AG04449 (cell line): ENCODE measurements around the gene TEAD1.

Source experiments
- CTCF ChIA-PET: fragments of 350-600 bp; formaldehyde crosslinking; extraction: SDS; loops from one replicate; lab custom pipeline; 2021; ENCODE audit warnings: antibody characterized with exemption; lab: Yijun Ruan, JAX
- POLR2A ChIA-PET: fragments of 400-600, 350-600 bp; formaldehyde crosslinking; extraction: SDS; loops from one replicate; lab custom pipeline; 2020; ENCODE audit warnings: antibody characterized with exemption, inconsistent platforms; lab: Yijun Ruan, JAX
- DNase-seq: peaks from one replicate; pipeline ENCODE4 v3.0.0-alpha.2; 2010; ENCODE audit warnings: low read depth, low spot score
- H3K4me3 ChIP-seq: 2 replicates; pipeline ENCODE4 v1.5.1; 2011; ENCODE audit warnings: low read depth, mild to moderate bottlenecking, control low read depth, low read length
- TF ChIP-seq, protein P1 (sequence below): IDR thresholded peaks from one replicate; pipeline ENCODE4 v1.5.1; 2011; ENCODE audit warnings: mild to moderate bottlenecking, moderate library complexity, low read length, control low read depth, inconsistent platforms; ENCODE audit not compliant: insufficient read depth; ENCODE audit errors: missing control alignments

The TEAD1 gene

DNA sequence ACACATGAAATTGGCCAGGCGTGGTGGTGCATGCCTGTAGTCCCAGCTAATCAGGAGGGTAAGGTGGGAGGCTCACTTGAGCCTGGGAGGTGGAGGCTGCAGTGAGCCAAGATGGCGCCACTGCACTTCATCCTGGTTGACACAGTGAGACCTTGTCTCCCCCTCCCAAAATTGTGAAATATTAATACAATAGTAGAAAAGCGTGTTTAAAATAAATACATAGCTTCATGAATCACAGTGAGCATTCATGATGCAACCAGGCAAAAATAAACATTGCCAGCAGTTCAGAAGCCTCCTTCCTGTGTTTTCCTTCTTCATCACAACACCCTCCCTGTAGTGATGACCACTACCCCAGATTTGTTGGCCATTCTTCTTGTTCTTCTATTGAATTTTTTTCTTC lies 4.3 kb upstream of the TEAD1 start:
- POLR2A ChIA-PET = no interaction called here
- no peak overlapping the region for H3K4me3 ChIP-seq
- CTCF ChIA-PET = interaction anchor here (0.7 to 1.5 kb wide), 4 partner anchors 16 to 339 kb away, joined by 3 to 4 read pairs (median 4); no protein-coding TSS in a partner anchor
- TF ChIP-seq, protein P1, sequence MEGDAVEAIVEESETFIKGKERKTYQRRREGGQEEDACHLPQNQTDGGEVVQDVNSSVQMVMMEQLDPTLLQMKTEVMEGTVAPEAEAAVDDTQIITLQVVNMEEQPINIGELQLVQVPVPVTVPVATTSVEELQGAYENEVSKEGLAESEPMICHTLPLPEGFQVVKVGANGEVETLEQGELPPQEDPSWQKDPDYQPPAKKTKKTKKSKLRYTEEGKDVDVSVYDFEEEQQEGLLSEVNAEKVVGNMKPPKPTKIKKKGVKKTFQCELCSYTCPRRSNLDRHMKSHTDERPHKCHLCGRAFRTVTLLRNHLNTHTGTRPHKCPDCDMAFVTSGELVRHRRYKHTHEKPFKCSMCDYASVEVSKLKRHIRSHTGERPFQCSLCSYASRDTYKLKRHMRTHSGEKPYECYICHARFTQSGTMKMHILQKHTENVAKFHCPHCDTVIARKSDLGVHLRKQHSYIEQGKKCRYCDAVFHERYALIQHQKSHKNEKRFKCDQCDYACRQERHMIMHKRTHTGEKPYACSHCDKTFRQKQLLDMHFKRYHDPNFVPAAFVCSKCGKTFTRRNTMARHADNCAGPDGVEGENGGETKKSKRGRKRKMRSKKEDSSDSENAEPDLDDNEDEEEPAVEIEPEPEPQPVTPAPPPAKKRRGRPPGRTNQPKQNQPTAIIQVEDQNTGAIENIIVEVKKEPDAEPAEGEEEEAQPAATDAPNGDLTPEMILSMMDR = no peak
- DNase-seq = no peak

DNA sequence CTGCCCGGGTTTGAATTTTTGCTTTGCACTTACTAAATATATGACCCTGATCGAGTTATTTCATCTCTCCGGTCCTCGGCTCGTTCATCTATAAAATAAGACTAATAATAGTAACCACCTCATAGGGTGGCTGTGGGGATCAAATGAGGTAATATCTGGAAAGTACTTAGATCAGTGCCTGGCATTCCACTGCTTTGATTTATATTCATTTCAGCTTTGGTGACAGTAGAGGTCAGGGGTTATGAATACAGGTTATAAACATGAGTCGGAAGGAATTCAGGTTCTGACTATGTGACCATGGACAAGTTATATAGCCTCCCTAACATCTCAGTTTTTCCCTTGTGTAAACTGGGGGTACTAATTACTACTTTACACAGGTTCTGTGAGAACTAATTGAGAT lies 2.9 kb upstream of the TEAD1 start:
- ChIA-PET CTCF (interaction anchor here (2.0 kb wide), 1 partner anchor 340 kb away, joined by 6 read pairs; no protein-coding TSS in a partner anchor), POLR2A (no interaction called here)
- no peak overlapping the region for H3K4me3 ChIP-seq
- TF ChIP-seq, protein P1 = no peak
- no peak for DNase-seq

DNA sequence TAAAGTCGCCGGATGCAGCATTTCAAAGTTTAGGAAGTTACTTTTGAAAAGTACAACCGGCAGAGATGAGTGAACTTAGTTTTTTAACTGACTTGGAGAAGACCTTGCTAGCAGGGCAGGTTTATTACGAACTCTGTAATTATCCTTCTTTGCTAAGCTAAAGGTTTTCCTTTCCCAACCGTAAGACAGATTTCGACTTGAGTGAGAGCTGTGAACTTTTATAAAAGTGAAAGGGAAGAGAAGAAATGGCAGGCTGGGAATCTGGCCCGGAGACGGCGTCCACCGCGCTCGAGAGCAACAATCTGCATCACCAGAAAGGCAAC lies 659 bp upstream of the TEAD1 start:
- ChIA-PET CTCF (interaction anchor here (1.0 to 1.3 kb wide), 3 partner anchors 161 to 385 kb away, joined by 3 to 5 read pairs (median 3); no protein-coding TSS in a partner anchor), POLR2A (interaction anchor here (0.6 to 0.9 kb wide), 4 partner anchors 96 to 241 kb away, joined by 3 to 5 read pairs (median 3); no protein-coding TSS in a partner anchor)
- TF ChIP-seq, protein P1 = no peak
- H3K4me3 ChIP-seq = peak overlapping the region; percentile 76
- no peak for DNase-seq

DNA sequence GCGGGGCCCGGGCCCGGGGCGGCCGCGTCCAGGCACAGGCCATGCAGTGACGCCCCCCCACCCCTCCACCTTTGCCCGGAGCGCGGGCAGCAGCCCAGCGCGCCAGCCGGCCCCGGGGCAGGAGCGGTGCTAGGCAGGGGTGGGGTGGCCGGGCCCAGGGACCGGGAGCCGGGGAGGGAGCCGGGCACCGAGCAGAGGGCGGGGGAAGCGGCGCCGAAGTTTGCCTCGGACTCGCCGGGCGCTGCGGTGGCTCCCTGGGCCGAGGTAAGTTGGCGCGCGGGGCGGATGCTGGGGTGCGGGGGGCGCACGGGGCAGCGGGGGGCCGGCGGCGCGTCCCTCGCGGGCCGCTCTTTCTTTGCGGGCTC lies 332 bp downstream of the TEAD1 start:
- ChIA-PET POLR2A (no interaction called here), CTCF (no interaction called here)
- TF ChIP-seq, protein P1 = no peak

DNA sequence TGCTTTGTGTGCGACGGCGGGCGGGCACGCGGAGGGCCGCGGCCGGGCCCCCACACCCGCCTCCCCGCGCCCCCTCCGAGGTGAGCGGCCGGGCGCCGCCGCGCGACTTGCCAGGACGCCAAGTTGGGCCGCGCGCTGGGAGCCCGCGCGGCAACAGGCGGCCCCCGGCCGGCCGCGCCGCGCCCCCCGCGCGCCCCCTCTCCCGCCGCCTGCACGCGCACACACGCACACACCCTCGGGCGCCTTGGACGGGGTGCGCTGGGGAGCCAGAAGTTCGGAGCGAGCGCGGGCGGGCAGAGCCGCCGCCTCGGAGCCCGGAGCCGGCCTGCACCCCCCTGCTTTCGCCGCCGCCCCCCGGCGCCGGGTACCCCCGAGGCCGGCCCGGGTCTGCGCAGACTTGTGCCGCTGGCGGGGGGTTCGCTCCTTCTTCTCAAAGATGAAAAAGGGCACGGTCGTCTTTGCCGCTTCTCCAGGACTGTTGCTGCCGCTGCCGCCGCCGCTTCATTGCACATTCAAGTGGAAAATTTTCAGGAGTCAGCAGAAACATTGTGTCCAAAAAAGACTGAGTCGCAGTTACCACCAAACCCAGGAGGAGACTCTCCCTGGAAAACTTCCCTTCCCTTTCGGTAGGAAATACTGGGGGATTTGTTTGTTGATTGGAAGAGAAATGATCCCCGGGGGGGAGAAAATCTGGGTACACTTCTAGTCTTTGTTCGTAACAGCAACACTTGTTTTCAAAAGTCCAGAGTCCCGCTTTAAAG lies 895 bp downstream of the TEAD1 start:
- ChIA-PET POLR2A (no interaction called here), CTCF (no interaction called here)
- TF ChIP-seq, protein P1 = no peak
- peak overlapping the region; percentile 76 for H3K4me3 ChIP-seq
- no peak for DNase-seq

More for the DNA sequence above, 332 bp downstream of the TEAD1 start:
- peak overlapping the region; percentile 76 for H3K4me3 ChIP-seq
- no peak for DNase-seq

DNA sequence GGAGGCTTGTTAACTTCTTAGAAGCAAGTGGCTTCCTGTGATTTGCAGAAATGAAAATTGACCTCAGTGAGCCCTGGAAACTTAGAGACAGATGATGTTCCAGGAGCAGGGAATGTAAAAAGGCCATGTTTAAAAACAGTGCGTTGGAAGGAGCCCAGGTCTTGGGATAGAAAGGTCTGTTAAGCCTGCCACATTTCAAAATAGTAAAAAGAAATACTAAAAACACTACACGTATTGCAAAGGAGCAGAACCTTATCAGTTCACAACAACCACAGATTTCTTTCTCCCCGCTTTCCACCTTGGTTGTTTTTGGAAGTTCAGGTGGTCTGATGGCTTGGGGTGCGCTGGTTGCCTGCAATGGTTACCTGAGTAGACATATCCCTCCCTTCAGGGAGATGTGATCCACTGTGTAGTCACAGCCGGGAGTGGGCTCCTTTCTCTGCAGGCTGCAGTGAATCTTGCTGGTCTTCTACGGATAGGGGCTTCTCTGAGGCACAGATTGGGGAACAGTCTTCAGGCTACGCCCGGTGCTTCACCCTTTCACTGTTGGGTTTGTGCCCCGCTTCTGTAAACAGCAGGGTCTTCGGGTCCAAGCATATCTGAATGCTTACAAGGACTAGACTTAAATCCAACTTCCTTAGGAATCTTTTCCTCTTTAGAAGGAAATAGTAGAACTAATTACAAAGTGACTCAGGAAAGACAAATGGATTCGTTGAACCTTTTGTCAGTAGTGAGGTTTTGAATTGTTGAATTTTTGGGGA lies 1.9 kb downstream of the TEAD1 start:
- DNase-seq = no peak
- peak overlapping the region; percentile 76 for H3K4me3 ChIP-seq
- POLR2A ChIA-PET = no interaction called here
- CTCF ChIA-PET = interaction anchor here (0.7 to 3.0 kb wide), 6 partner anchors 213 to 388 kb away, joined by 3 to 15 read pairs (median 7); no protein-coding TSS in a partner anchor
- TF ChIP-seq, protein P1 = no peak
